OCI-LY7 (cell line): ENCODE measurements around the gene TRIM22. TPM values are rescaled to one million over a fixed set of nuclear protein-coding genes. Genes with fewer than 3 reads are reported as not detected.

Source experiments
- BruUV-seq: library from RNA; stranded (reverse); fragments of 400-500 nt; replicated peaks from 2 replicates; lab custom pipeline; 2021; lab: Mats Ljungman, UMichigan
- CTCF ChIA-PET: fragments of 300-600 bp; sonication (Branson Sonifier 250); formaldehyde crosslinking; loops from one replicate; lab custom pipeline; 2022; ENCODE audit warnings: antibody characterized with exemption; ENCODE audit not compliant: unreplicated experiment; lab: Charles Lee
- POLR2A ChIA-PET: fragments of 300-600 bp; sonication (Branson Sonifier 250); formaldehyde crosslinking; loops from one replicate; lab custom pipeline; 2022; ENCODE audit warnings: antibody characterized with exemption; lab: Charles Lee
- DNase-seq: peaks from one replicate; pipeline ENCODE4 v3.0.0-alpha.2; 2015; ENCODE audit warnings: low spot score
- H2AFZ ChIP-seq: fragments of 200-600 bp; sonication (generic), shearing (Covaris generic); 2 replicates; pipeline ENCODE4 v1.6.1; 2014; ENCODE audit warnings: mild to moderate bottlenecking, antibody characterized with exemption, low read length, moderate library complexity
- H3K27ac ChIP-seq: fragments of 200-600 bp; sonication (generic); 2 replicates; pipeline ENCODE4 v1.5.1; 2014; ENCODE audit warnings: mixed run types, low read depth, mild to moderate bottlenecking, moderate library complexity, low read length, inconsistent platforms; ENCODE audit not compliant: poor library complexity, severe bottlenecking
- H3K36me3 ChIP-seq: fragments of 200-600 bp; sonication (generic); 2 replicates; pipeline ENCODE4 v1.6.1; 2014; ENCODE audit warnings: mild to moderate bottlenecking, antibody characterized with exemption, low read length, moderate library complexity, mixed read lengths; ENCODE audit not compliant: insufficient read depth
- H3K4me1 ChIP-seq: fragments of 200-600 bp; sonication (generic); 2 replicates; pipeline ENCODE4 v1.5.1; 2014; ENCODE audit warnings: mild to moderate bottlenecking, low read length; ENCODE audit not compliant: insufficient read depth, poor library complexity, severe bottlenecking
- H3K4me2 ChIP-seq: fragments of 200-600 bp; sonication (generic); 2 replicates; pipeline ENCODE4 v1.6.1; 2014; ENCODE audit warnings: mild to moderate bottlenecking, low read length
- H3K4me3 ChIP-seq: fragments of 200-600 bp; sonication (generic); 2 replicates; pipeline ENCODE4 v1.5.1; 2014; ENCODE audit warnings: mild to moderate bottlenecking, low read depth, low read length; ENCODE audit not compliant: poor library complexity, severe bottlenecking
- H3K79me2 ChIP-seq: fragments of 200-600 bp; sonication (generic); 2 replicates; pipeline ENCODE4 v1.6.1; 2016; ENCODE audit warnings: low read depth, mild to moderate bottlenecking, low read length, moderate library complexity, mixed read lengths; ENCODE audit not compliant: insufficient read depth
- H3K9me2 ChIP-seq: fragments of 200-600 bp; sonication (generic); 2 replicates; pipeline ENCODE4 v1.6.1; 2016; ENCODE audit warnings: mild to moderate bottlenecking, low read length, mixed read lengths; ENCODE audit not compliant: insufficient read depth
- H3K9me3 ChIP-seq: fragments of 200-600 bp; sonication (generic); 2 replicates; pipeline ENCODE4 v1.6.1; 2014; ENCODE audit warnings: mild to moderate bottlenecking, mixed run types, low read length, mixed read lengths
- H4K20me1 ChIP-seq: fragments of 200-600 bp; sonication (generic); 2 replicates; pipeline ENCODE4 v1.6.1; 2014; ENCODE audit warnings: mild to moderate bottlenecking, antibody characterized with exemption, low read length, moderate library complexity, mixed read lengths; ENCODE audit not compliant: insufficient read depth
- CTCF ChIP-seq: fragments of 200-600 bp; sonication (generic); conservative IDR thresholded peaks from 2 replicates; pipeline ENCODE4 v1.5.1; 2014; ENCODE audit warnings: mild to moderate bottlenecking, antibody characterized with exemption, low read length, moderate library complexity, mixed read lengths
- EZH2phosphoT487 ChIP-seq: fragments of 200-600 bp; sonication (generic); IDR thresholded peaks from 2 replicates; pipeline ENCODE4 v1.6.1; 2018; ENCODE audit warnings: low read depth, borderline replicate concordance, mild to moderate bottlenecking, mixed run types, antibody characterized with exemption, low read length, moderate library complexity, mixed read lengths
- intact Hi-C: fragments of 100-400 bp; cut with micrococcal nuclease; formaldehyde crosslinking; loops from one replicate; pipeline ENCODE4 v1.10.0; 2022; ENCODE audit not compliant: unreplicated experiment
- total RNA-seq, 2 experiments: library from RNA; depleted of rRNA in 1 of 2; stranded (reverse); fragments of >200 nt in 1 of 2; shearing (Covaris generic) in 1 of 2; gene quantifications; 2 replicates each; pipeline ENCODE4 v1.2.3, GENCODE V29; 2014 to 2022

The TRIM22 gene
- total RNA-seq, 2 experiments from 2014 or later: 28.5 to 41.6 TPM

DNA sequence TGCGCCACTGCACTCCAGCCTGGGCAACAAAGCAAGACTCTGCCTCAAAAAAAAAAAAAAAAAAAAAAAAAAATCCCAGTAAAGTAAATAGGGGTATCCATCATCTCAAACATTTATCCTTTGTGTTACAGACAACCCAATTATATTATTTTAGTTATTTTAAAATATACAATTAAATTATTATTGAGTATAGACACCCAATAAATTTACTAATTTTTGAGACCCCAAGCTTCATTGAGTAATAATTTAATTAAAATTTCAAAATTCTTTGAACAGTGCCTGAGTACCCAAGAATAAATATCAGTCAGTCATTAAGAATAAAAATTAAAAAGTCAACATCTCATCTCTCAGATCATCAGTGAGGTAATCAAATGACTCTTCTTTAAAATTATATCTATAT lies 64.4 kb downstream of the TRIM22 start, which contains the start of gene OR52N4:
Gene OR52N4, plus strand, starts transcription at position 301 of the 400 bp plus-strand sequence. CDS start 498 bp downstream, outside the sequence.
- Histone ChIP-seq H3K27ac (no peak within 1 kb of the TSS), H3K4me1 (no peaks in the 10 kb centered on the region), H3K4me2 (no peak within 1 kb of the TSS), H3K36me3 (no peaks in the 10 kb centered on the region), H3K9me3 (no peaks in the 10 kb centered on the region), H4K20me1 (no peaks in the 10 kb centered on the region), H2AFZ (no peak within 1 kb of the TSS), H3K4me3 (no peak within 1 kb of the TSS), H3K9me2 (no peaks in the 10 kb centered on the region), H3K79me2 (no peaks in the 10 kb centered on the region)
- TF ChIP-seq EZH2phosphoT487: no peak
- TF ChIP-seq CTCF: no peak
- ChIA-PET CTCF (no interaction called here), POLR2A (no interaction called here)
- intact Hi-C loops: no loop called here
- BruUV-seq: no TSS peak
- DNase-seq: no peak

Other genes starting within 250 kb of the TRIM22 start
- not detected in 2 replicates for gene OR51I1, start 248.3 kb upstream of the TRIM22 start, total RNA-seq (2014; rRNA removed; shearing (Covaris generic))
- gene OR51I1, start 248.3 kb upstream of the TRIM22 start, total RNA-seq (2022): not detected in 2 replicates
- not detected in 2 replicates for gene OR51I2, start 240.5 kb upstream of the TRIM22 start, total RNA-seq (2014; rRNA removed; shearing (Covaris generic))
- not detected in 2 replicates for gene OR51I2, start 240.5 kb upstream of the TRIM22 start, total RNA-seq (2022)
- not detected in 2 replicates for gene OR52D1, start 201.1 kb upstream of the TRIM22 start, total RNA-seq (2014; rRNA removed; shearing (Covaris generic))
- not detected in 2 replicates for gene OR52D1, start 201.1 kb upstream of the TRIM22 start, total RNA-seq (2022)
- gene UBQLN3, start 179.8 kb upstream of the TRIM22 start, total RNA-seq (2014; rRNA removed; shearing (Covaris generic)): not detected in 2 replicates
- gene UBQLN3, start 179.8 kb upstream of the TRIM22 start, total RNA-seq (2022): not detected in 2 replicates
- gene UBQLNL, start 173.1 kb upstream of the TRIM22 start, total RNA-seq (2014; rRNA removed; shearing (Covaris generic)): 0.05 TPM in 1 of 2 replicates, not detected in the other
- 0.13 and 0.15 TPM in 2 replicates for gene UBQLNL, start 173.1 kb upstream of the TRIM22 start, total RNA-seq (2022)
- 0.60 TPM in 1 of 2 replicates, not detected in the other for gene OR52H1, start 141.2 kb upstream of the TRIM22 start, total RNA-seq (2014; rRNA removed; shearing (Covaris generic))
- gene OR52H1, start 141.2 kb upstream of the TRIM22 start, total RNA-seq (2022): not detected in 2 replicates
- gene OR52B6, start 108.9 kb upstream of the TRIM22 start, total RNA-seq (2014; rRNA removed; shearing (Covaris generic)): not detected in 2 replicates
- gene OR52B6, start 108.9 kb upstream of the TRIM22 start, total RNA-seq (2022): not detected in 2 replicates
- not detected in 2 replicates for gene TRIM6, start 93.2 kb upstream of the TRIM22 start, total RNA-seq (2014; rRNA removed; shearing (Covaris generic))
- gene TRIM6, start 93.2 kb upstream of the TRIM22 start, total RNA-seq (2022): not detected in 2 replicates
- 8.4 and 12.0 TPM in 2 replicates for gene TRIM34, start 64.8 kb upstream of the TRIM22 start, total RNA-seq (2014; rRNA removed; shearing (Covaris generic))
- 12.4 and 13.1 TPM in 2 replicates for gene TRIM34, start 64.8 kb upstream of the TRIM22 start, total RNA-seq (2022)
- 16.6 and 19.6 TPM in 2 replicates for gene TRIM5, start 4.7 kb upstream of the TRIM22 start, total RNA-seq (2014; rRNA removed; shearing (Covaris generic))
- 22.5 and 25.5 TPM in 2 replicates for gene TRIM5, start 4.7 kb upstream of the TRIM22 start, total RNA-seq (2022)
- gene OR56B1, start 46.7 kb downstream of the TRIM22 start, total RNA-seq (2014; rRNA removed; shearing (Covaris generic)): 0.06 TPM in 1 of 2 replicates, not detected in the other
- not detected in 2 replicates for gene OR56B1, start 46.7 kb downstream of the TRIM22 start, total RNA-seq (2022)
- not detected in 2 replicates for gene OR52N4, start 64.5 kb downstream of the TRIM22 start, total RNA-seq (2014; rRNA removed; shearing (Covaris generic))
- gene OR52N4, start 64.5 kb downstream of the TRIM22 start, total RNA-seq (2022): 0.37 TPM in 1 of 2 replicates, not detected in the other
- not detected in 2 replicates for gene OR52N5, start 93.6 kb downstream of the TRIM22 start, total RNA-seq (2014; rRNA removed; shearing (Covaris generic))
- gene OR52N5, start 93.6 kb downstream of the TRIM22 start, total RNA-seq (2022): not detected in 2 replicates
- not detected in 2 replicates for gene OR52N1, start 101.5 kb downstream of the TRIM22 start, total RNA-seq (2014; rRNA removed; shearing (Covaris generic))
- gene OR52N1, start 101.5 kb downstream of the TRIM22 start, total RNA-seq (2022): not detected in 2 replicates
- gene OR52N2, start 119.1 kb downstream of the TRIM22 start, total RNA-seq (2014; rRNA removed; shearing (Covaris generic)): not detected in 2 replicates
- gene OR52N2, start 119.1 kb downstream of the TRIM22 start, total RNA-seq (2022): not detected in 2 replicates
- not detected in 2 replicates for gene OR52E6, start 152.1 kb downstream of the TRIM22 start, total RNA-seq (2014; rRNA removed; shearing (Covaris generic))
- not detected in 2 replicates for gene OR52E6, start 152.1 kb downstream of the TRIM22 start, total RNA-seq (2022)
- not detected in 2 replicates for gene OR52E8, start 167.9 kb downstream of the TRIM22 start, total RNA-seq (2014; rRNA removed; shearing (Covaris generic))
- gene OR52E8, start 167.9 kb downstream of the TRIM22 start, total RNA-seq (2022): not detected in 2 replicates
- not detected in 2 replicates for gene OR52E4, start 190.8 kb downstream of the TRIM22 start, total RNA-seq (2014; rRNA removed; shearing (Covaris generic))
- not detected in 2 replicates for gene OR52E4, start 190.8 kb downstream of the TRIM22 start, total RNA-seq (2022)
- not detected in 2 replicates for gene OR52E5, start 203.4 kb downstream of the TRIM22 start, total RNA-seq (2014; rRNA removed; shearing (Covaris generic))
- gene OR52E5, start 203.4 kb downstream of the TRIM22 start, total RNA-seq (2022): not detected in 2 replicates